ENCODE measurements around the gene CHST9. TPM values are rescaled to one million over a fixed set of nuclear protein-coding genes. Genes with fewer than 3 reads are reported as not detected.

Gene CHST9
- total RNA-seq, 2 experiments from 2014 or later: not detected

DNA sequence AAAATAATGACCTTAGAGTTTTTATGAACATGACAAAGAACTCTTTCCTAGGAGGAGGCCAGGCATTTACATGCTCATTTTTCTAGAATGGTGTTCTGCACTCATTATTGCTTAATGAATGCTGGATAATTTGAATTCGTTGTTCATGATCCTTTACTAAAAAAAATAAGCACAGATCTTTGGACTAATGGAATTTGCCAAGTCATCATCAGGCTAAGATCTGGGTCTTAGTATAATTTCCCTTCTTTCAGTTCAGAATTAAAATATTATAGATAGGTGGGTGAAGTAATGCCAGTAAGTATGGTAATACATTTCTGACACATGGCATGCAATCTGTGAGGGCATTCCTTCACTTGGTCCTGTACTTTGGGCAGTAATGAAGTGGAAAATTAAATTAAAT lies 175.8 kb downstream of the CHST9 start:
- H3K27me3 Mint-ChIP-seq: no peaks in the 10 kb centered on the region
- ChIA-PET POLR2A (no interaction called here), CTCF (no interaction called here)
- no peak overlapping the region for H3K4me3 Mint-ChIP-seq
- H3K4me1 Mint-ChIP-seq (ENCODE audit: low read depth): no peaks in the 10 kb centered on the region
- H3K9me3 Mint-ChIP-seq: no peaks in the 10 kb centered on the region
- no peaks in the 10 kb centered on the region for H3K36me3 Mint-ChIP-seq
- intact Hi-C loops (cut with micrococcal nuclease): no loop called here
- no peak for DNase-seq
- H3K27ac Mint-ChIP-seq: no peak overlapping the region

DNA sequence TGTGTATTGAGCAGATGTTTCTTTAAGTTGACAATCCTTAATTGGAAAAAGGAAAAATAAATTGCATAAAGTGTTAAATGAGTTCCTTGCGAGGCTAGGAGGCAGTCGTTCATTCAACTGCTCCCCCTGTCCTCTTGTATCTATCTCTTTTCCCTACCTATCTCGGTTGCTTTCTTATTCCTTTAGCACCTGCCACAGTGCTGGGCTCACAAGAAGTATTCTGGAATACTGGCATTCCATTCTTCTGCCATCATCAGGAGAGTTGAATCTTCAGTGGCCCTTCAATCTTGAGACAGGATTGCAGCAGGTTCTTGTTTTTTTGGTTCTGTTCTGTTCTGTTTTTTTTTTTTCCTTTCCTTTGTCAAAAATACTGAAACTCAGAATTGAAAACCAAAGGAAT lies 176.5 kb downstream of the CHST9 start:
- CTCF ChIA-PET: no interaction called here
- H3K9me3 Mint-ChIP-seq: no peaks in the 10 kb centered on the region
- H3K36me3 Mint-ChIP-seq: no peaks in the 10 kb centered on the region
- DNase-seq: no peak
- H3K4me1 Mint-ChIP-seq (ENCODE audit: low read depth): no peaks in the 10 kb centered on the region
- POLR2A ChIA-PET: no interaction called here
- no peak overlapping the region for H3K27ac Mint-ChIP-seq
- H3K27me3 Mint-ChIP-seq: no peaks in the 10 kb centered on the region
- intact Hi-C loops (cut with micrococcal nuclease): no loop called here
- H3K4me3 Mint-ChIP-seq: no peak overlapping the region

DNA sequence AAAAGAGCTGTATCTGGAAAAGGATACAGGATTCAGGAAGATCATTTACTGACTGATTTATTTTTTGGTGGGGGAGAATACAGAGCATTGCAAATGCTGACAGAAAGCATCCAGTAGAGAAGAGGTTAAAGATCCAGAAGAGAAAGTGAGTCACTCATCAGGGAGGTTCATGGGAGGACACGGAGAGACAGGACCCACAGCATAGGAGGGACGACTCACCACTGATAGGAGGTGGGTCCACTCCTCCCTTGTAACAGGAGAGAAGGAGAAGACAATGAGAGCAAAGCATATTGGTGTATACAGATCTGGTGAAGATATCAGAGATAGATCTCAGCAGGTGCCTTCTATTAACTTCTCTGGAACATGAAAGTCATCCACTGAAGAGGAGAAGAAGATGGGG lies 177.2 kb downstream of the CHST9 start:
- no peak for DNase-seq
- no peaks in the 10 kb centered on the region for H3K36me3 Mint-ChIP-seq
- ChIA-PET POLR2A (no interaction called here), CTCF (no interaction called here)
- no peaks in the 10 kb centered on the region for H3K27me3 Mint-ChIP-seq
- intact Hi-C loops (cut with micrococcal nuclease): no loop called here
- no peak overlapping the region for H3K27ac Mint-ChIP-seq
- H3K4me1 Mint-ChIP-seq (ENCODE audit: low read depth): no peaks in the 10 kb centered on the region
- H3K9me3 Mint-ChIP-seq: no peaks in the 10 kb centered on the region
- H3K4me3 Mint-ChIP-seq: no peak overlapping the region

DNA sequence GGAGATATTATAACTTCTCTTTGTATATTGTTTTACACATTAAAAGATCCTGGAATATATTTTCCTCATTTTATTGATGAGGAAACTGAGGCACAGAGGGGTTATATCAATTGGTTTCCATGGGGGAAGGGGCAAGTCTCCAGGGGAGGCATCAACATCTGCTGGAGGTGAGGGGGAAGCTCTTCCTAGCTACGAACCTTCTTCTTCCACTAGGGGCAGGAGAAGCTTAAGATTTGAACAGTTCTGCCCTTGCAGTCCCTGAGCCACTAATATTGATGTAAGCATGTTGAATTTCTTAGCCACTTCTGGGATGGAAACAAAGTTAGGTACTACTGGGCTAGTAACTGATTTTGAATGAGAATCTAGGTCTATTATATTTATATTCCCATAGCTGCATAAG lies 179.5 kb downstream of the CHST9 start:
- Mint-ChIP-seq H3K36me3 (no peaks in the 10 kb centered on the region), H3K4me3 (no peak overlapping the region), H3K9me3 (no peaks in the 10 kb centered on the region), H3K27me3 (no peaks in the 10 kb centered on the region), H3K27ac (no peak overlapping the region), H3K4me1 (ENCODE audit: low read depth) (no peaks in the 10 kb centered on the region)
- ChIA-PET CTCF (interaction anchor here (1.1 kb wide), 1 partner anchor 239 kb away, joined by 3 read pairs; no protein-coding TSS in a partner anchor), POLR2A (no interaction called here)
- no peak for DNase-seq
- intact Hi-C loops (cut with micrococcal nuclease): no loop called here

- no peak for DNase-seq
- H3K4me3 Mint-ChIP-seq: no peak overlapping the region
- H3K36me3 Mint-ChIP-seq: no peaks in the 10 kb centered on the region
- POLR2A ChIA-PET: no interaction called here
- intact Hi-C loops (cut with micrococcal nuclease): no loop called here
- H3K27me3 Mint-ChIP-seq: no peaks in the 10 kb centered on the region
- no peak overlapping the region for H3K27ac Mint-ChIP-seq
- CTCF ChIA-PET: no interaction called here
- H3K4me1 Mint-ChIP-seq (ENCODE audit: low read depth): no peaks in the 10 kb centered on the region
- H3K9me3 Mint-ChIP-seq: no peaks in the 10 kb centered on the region
Measured at GRCh38 chr18:27004056-27004829, 180.9 kb downstream of the CHST9 start.

DNA sequence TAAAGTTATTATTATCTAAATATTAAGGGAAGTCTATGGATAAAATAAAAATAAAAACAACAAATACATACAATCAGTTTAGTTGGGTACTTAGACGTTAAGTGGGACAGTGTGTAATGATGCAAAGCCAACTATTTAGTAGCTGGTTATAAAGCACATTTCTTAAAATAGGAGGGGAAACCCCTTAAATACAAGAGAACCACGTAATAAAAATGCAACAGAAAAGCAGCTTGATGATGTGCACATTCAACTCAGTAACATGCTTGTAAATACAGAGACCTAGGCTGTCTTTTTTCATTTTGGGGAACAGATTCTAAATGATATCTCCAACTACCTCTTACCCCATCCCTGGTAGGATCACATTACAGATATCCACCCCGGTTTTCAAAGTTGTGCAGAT lies 185.3 kb downstream of the CHST9 start:
- CTCF ChIA-PET: no interaction called here
- POLR2A ChIA-PET: no interaction called here
- Mint-ChIP-seq H3K4me1 (ENCODE audit: low read depth) (no peaks in the 10 kb centered on the region), H3K27me3 (no peaks in the 10 kb centered on the region), H3K27ac (no peak overlapping the region), H3K4me3 (no peak overlapping the region), H3K9me3 (no peaks in the 10 kb centered on the region), H3K36me3 (no peaks in the 10 kb centered on the region)
- intact Hi-C loops (cut with micrococcal nuclease): no loop called here
- DNase-seq: no peak

DNA sequence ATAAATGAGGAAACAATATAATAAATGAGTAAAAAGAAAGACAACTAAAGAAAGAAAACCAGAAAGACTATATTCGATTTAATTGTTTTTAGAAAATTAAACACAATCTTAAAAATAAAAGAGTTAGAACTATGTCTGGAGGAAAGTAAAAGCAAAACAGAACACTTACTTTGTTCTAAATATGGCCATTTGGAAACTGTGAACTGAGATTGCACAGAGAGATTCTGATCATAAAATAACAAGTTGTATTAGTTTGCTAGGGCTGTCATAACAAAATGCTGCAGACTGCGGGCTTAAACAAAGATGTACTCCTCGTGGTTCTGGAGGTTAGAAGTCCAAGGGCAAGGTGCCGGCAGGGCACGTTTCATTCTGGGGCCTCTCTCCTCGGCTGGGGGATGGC lies 191.5 kb downstream of the CHST9 start:
- CTCF ChIA-PET: no interaction called here
- intact Hi-C loops (cut with micrococcal nuclease): no loop called here
- no peak overlapping the region for H3K27ac Mint-ChIP-seq
- H3K4me1 Mint-ChIP-seq (ENCODE audit: low read depth): no peaks in the 10 kb centered on the region
- DNase-seq: no peak
- H3K9me3 Mint-ChIP-seq: peaks cover 2% of the 10 kb centered on the region
- no peaks in the 10 kb centered on the region for H3K36me3 Mint-ChIP-seq
- POLR2A ChIA-PET: no interaction called here
- no peaks in the 10 kb centered on the region for H3K27me3 Mint-ChIP-seq
- H3K4me3 Mint-ChIP-seq: no peak overlapping the region

DNA sequence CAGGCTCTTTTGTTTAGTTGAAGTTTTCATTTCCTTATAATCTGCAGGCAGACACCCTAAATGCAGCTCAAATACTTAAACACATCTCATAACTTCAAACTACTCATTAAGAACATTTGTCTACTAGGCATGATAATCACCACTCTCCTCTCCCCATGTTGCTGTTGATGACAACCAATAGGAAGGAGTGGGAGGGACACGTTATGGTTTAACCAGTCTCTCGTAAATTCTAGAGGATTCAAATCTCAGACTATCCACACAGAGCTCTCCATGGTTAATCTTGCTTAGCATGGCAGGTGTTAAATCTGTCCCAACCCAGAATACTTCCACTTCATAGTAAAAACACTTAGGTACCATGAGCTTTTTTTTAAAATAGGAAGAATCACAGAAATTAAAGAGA lies 192.2 kb downstream of the CHST9 start:
- intact Hi-C loops (cut with micrococcal nuclease): no loop called here
- no peak overlapping the region for H3K4me3 Mint-ChIP-seq
- peaks cover 2% of the 10 kb centered on the region for H3K9me3 Mint-ChIP-seq
- POLR2A ChIA-PET: no interaction called here
- no peak overlapping the region for H3K27ac Mint-ChIP-seq
- DNase-seq: no peak
- H3K36me3 Mint-ChIP-seq: no peaks in the 10 kb centered on the region
- no peaks in the 10 kb centered on the region for H3K27me3 Mint-ChIP-seq
- CTCF ChIA-PET: no interaction called here
- no peaks in the 10 kb centered on the region for H3K4me1 Mint-ChIP-seq (ENCODE audit: low read depth)

- H3K36me3 Mint-ChIP-seq: no peaks in the 10 kb centered on the region
- intact Hi-C loops (cut with micrococcal nuclease): no loop called here
- H3K4me3 Mint-ChIP-seq: no peak overlapping the region
- no peak overlapping the region for H3K27ac Mint-ChIP-seq
- no peaks in the 10 kb centered on the region for H3K27me3 Mint-ChIP-seq
- POLR2A ChIA-PET: no interaction called here
- no peak for DNase-seq
- CTCF ChIA-PET: no interaction called here
- peaks cover 2% of the 10 kb centered on the region for H3K9me3 Mint-ChIP-seq
- no peaks in the 10 kb centered on the region for H3K4me1 Mint-ChIP-seq (ENCODE audit: low read depth)
Measured at GRCh38 chr18:26989842-26990241, 195.3 kb downstream of the CHST9 start.

DNA sequence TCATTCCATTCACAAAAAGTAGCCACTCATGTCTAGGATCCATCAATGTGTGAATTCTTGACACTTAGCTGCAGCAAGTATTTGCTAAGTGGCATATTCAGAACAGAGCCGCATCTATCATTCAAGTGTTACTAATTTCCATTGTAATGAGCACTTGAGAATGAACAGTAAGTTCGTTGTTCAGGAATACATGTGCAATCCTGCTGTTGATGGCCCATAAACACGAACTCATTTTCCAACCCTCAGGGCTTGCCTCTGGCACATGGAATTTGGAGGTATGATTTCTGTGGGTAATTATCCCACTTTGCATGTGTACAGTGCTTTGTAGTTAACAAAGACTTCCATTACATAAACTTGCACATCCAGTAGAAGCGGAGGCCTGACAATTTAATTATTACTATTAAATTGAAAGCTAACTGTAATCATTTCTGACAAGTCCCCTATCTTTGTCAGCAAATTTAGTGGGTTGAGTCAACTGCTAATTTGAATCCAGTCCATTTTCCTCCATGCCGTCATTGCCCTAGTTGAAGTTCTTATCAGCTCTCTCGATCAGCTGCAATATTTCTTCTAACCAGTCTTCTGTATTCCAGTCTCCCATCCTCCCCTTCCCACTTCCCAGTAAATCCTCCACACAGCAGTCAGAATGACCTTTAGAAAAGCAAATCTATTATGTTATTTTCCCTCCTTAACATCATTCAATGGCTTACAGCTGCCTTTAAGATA lies 203.6 kb downstream of the CHST9 start:
- H3K36me3 Mint-ChIP-seq: no peaks in the 10 kb centered on the region
- H3K27me3 Mint-ChIP-seq: no peaks in the 10 kb centered on the region
- intact Hi-C loops (cut with micrococcal nuclease): no loop called here
- POLR2A ChIA-PET: no interaction called here
- H3K4me3 Mint-ChIP-seq: no peak overlapping the region
- no peak for DNase-seq
- no peak overlapping the region for H3K27ac Mint-ChIP-seq
- no peaks in the 10 kb centered on the region for H3K4me1 Mint-ChIP-seq (ENCODE audit: low read depth)
- H3K9me3 Mint-ChIP-seq: no peaks in the 10 kb centered on the region
- CTCF ChIA-PET: interaction anchor here (0.5 kb wide), 1 partner anchor 15 kb away, joined by 3 read pairs; no protein-coding TSS in a partner anchor

- Mint-ChIP-seq H3K27me3 (no peaks in the 10 kb centered on the region), H3K27ac (no peak overlapping the region), H3K36me3 (no peaks in the 10 kb centered on the region), H3K9me3 (no peaks in the 10 kb centered on the region), H3K4me1 (ENCODE audit: low read depth) (no peaks in the 10 kb centered on the region), H3K4me3 (no peak overlapping the region)
- intact Hi-C loops (cut with micrococcal nuclease): no loop called here
- no peak for DNase-seq
- CTCF ChIA-PET: no interaction called here
- POLR2A ChIA-PET: no interaction called here
Measured at GRCh38 chr18:26978812-26979341, 206.2 kb downstream of the CHST9 start.

GRCh38 chr18:26977781-26978180 lies 207.3 kb downstream of the CHST9 start:
- ChIA-PET POLR2A (no interaction called here), CTCF (no interaction called here)
- no peaks in the 10 kb centered on the region for H3K27me3 Mint-ChIP-seq
- peaks cover 3% of the 10 kb centered on the region for H3K9me3 Mint-ChIP-seq
- H3K27ac Mint-ChIP-seq: no peak overlapping the region
- DNase-seq: no peak
- no peak overlapping the region for H3K4me3 Mint-ChIP-seq
- no peaks in the 10 kb centered on the region for H3K4me1 Mint-ChIP-seq (ENCODE audit: low read depth)
- intact Hi-C loops (cut with micrococcal nuclease): no loop called here
- no peaks in the 10 kb centered on the region for H3K36me3 Mint-ChIP-seq

DNA sequence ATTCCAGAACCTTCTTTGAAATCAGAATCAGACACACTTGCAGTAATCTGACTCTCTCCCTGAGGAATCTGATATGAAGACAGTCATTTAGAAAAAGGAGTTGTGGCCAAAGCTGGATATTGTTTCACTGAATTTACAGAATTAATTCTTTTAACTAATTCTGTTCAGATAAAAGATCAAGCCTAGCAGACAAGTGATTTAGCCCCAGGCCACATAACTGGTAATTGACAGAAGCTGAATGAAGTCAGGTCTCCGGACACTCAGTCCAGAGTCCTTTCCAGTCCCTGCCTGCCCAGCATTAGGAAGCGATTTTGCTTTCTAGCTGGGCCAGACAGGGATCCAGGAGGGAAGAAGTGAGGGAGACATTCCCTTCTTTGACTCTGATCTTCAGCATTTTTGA lies 208.9 kb downstream of the CHST9 start:
- Mint-ChIP-seq H3K36me3 (no peaks in the 10 kb centered on the region), H3K4me3 (no peak overlapping the region), H3K27me3 (no peaks in the 10 kb centered on the region), H3K27ac (no peak overlapping the region), H3K4me1 (ENCODE audit: low read depth) (no peaks in the 10 kb centered on the region), H3K9me3 (peaks cover 10% of the 10 kb centered on the region)
- intact Hi-C loops (cut with micrococcal nuclease): no loop called here
- ChIA-PET CTCF (no interaction called here), POLR2A (no interaction called here)
- no peak for DNase-seq
